SK-N-SH (cell line): Measurements from ENCODE around the gene AQP1. TPM values are rescaled to one million over a fixed set of nuclear protein-coding genes. Genes with fewer than 3 reads are reported as not detected.
A peak's percentile ranks its signal among the peaks of the same experiment; 100 is the strongest.

ENCODE experiments used
- CTCF ChIA-PET: fragments of 300-600, 350-600 bp; formaldehyde crosslinking; extraction: SDS; loops from one replicate; lab custom pipeline; 2021; lab: Yijun Ruan, JAX
- POLR2A ChIA-PET: fragments of 350-600 bp; sonication (Branson Sonifier 250); formaldehyde crosslinking; extraction: SDS; loops from one replicate; lab custom pipeline; 2020; ENCODE audit warnings: antibody characterized with exemption, inconsistent platforms; lab: Yijun Ruan, JAX
- DNase-seq: peaks from one replicate; pipeline ENCODE4 v3.0.0; 2012
- H2AFZ ChIP-seq: fragments of 200-600 bp; sonication (generic); 2 replicates; pipeline ENCODE4 v1.8.1; 2016; ENCODE audit warnings: antibody characterized with exemption, mild to moderate bottlenecking, low read depth
- H3F3A ChIP-seq: fragments of 200-600 bp; sonication (generic); replicated peaks from 2 replicates; pipeline ENCODE3; 2016; ENCODE audit warnings: antibody characterized with exemption, mild to moderate bottlenecking; ENCODE audit not compliant: insufficient read depth
- H3K27ac ChIP-seq, 2 experiments: fragments of 200-500 bp in 1 of 2; fragments of 200-600 bp in 1 of 2; sonication (Bioruptor generic) in 1 of 2; sonication (generic), shearing (Covaris generic) in 1 of 2; 2 replicates each; pipeline versions ENCODE4 v1.5.1 to v1.6.1; 2014 to 2016; ENCODE audit warnings: low read depth in 2 of 2, inconsistent platforms in 1 of 2, low read length in 1 of 2, mild to moderate bottlenecking in 1 of 2, mixed read lengths in 1 of 2
- H3K27me3 ChIP-seq: fragments of 200-600 bp; sonication (generic), shearing (Covaris generic); 2 replicates; pipeline ENCODE4 v1.6.1; 2016; ENCODE audit warnings: mixed run types; ENCODE audit not compliant: insufficient read depth
- H3K36me3 ChIP-seq, 2 experiments: fragments of 200-500 bp in 1 of 2; fragments of 200-600 bp in 1 of 2; sonication (Bioruptor generic) in 1 of 2; sonication (generic) in 1 of 2; replicated peaks in 1 of 2; 2 replicates each; pipeline versions ENCODE3 to v1.5.1; 2014 to 2016; ENCODE audit warnings: low read length in 1 of 2, mild to moderate bottlenecking in 1 of 2; ENCODE audit not compliant: insufficient read depth in 2 of 2, control insufficient read depth in 1 of 2
- H3K4me1 ChIP-seq, 2 experiments: fragments of 200-500 bp in 1 of 2; fragments of 200-600 bp in 1 of 2; sonication (Bioruptor generic) in 1 of 2; sonication (generic), shearing (Covaris generic) in 1 of 2; 2 replicates each; pipeline versions ENCODE4 v1.5.1 to v1.6.1; 2014 to 2016; ENCODE audit warnings: low read depth in 1 of 2, low read length in 1 of 2, mixed run types in 1 of 2; ENCODE audit not compliant: insufficient read depth in 2 of 2, control insufficient read depth in 1 of 2
- H3K4me2 ChIP-seq: fragments of 200-600 bp; sonication (generic), shearing (Covaris generic); 2 replicates; pipeline ENCODE4 v1.6.1; 2017; ENCODE audit warnings: mixed run types
- H3K4me3 ChIP-seq, 2 experiments: fragments of 200-500 bp in 1 of 2; fragments of 200-600 bp in 1 of 2; sonication (Bioruptor generic) in 1 of 2; sonication (generic), shearing (Covaris generic) in 1 of 2; 2 replicates each; pipeline versions ENCODE4 v1.5.1 to v1.8.1; 2014 to 2016; ENCODE audit warnings: low read depth in 2 of 2, inconsistent platforms in 1 of 2, low read length in 1 of 2, mild to moderate bottlenecking in 1 of 2, mixed read lengths in 1 of 2, moderate library complexity in 1 of 2
- H3K79me2 ChIP-seq: fragments of 200-600 bp; sonication (generic); 2 replicates; pipeline ENCODE4 v1.8.1; 2017; ENCODE audit warnings: mild to moderate bottlenecking; ENCODE audit not compliant: insufficient read depth
- H3K9ac ChIP-seq: fragments of 200-600 bp; sonication (generic); 2 replicates; pipeline ENCODE4 v1.6.1; 2017; ENCODE audit warnings: mixed run types
- H3K9me2 ChIP-seq: fragments of 200-600 bp; sonication (generic); 2 replicates; pipeline ENCODE4 v1.6.1; 2017; ENCODE audit warnings: mixed run types
- H3K9me3 ChIP-seq: fragments of 200-600 bp; sonication (generic); 2 replicates; pipeline ENCODE4 v1.6.1; 2017; ENCODE audit warnings: mixed run types, mild to moderate bottlenecking, moderate library complexity
- H4K20me1 ChIP-seq: fragments of 200-600 bp; sonication (generic); 2 replicates; pipeline ENCODE4 v1.6.1; 2017; ENCODE audit warnings: mild to moderate bottlenecking, mixed run types; ENCODE audit not compliant: insufficient read depth
- CHD2 ChIP-seq: fragments of 150-350 bp; IDR thresholded peaks from 2 replicates; pipeline ENCODE4 v1.6.1; 2018; ENCODE audit warnings: low read length; ENCODE audit not compliant: partially characterized antibody
- ELF1 ChIP-seq: IDR thresholded peaks from 2 replicates; pipeline ENCODE4 v1.4.0; 2012
- EP300 ChIP-seq, 2 experiments: IDR thresholded peaks; 2 replicates each; pipeline versions ENCODE4 v1.4.0 to v1.6.1; 2012; ENCODE audit warnings: borderline replicate concordance in 1 of 2, low read depth in 1 of 2, low read length in 1 of 2
- JUND ChIP-seq: IDR thresholded peaks from 2 replicates; pipeline ENCODE4 v1.4.0; 2012
- MEF2A ChIP-seq: IDR thresholded peaks from 2 replicates; pipeline ENCODE4 v1.4.0; 2012; ENCODE audit warnings: low read depth, borderline replicate concordance
- MXI1 ChIP-seq: IDR thresholded peaks from 2 replicates; pipeline ENCODE4 v1.6.1; 2012; ENCODE audit warnings: mild to moderate bottlenecking, low read depth, low read length, improper control_type of control experiment
- NRF1 ChIP-seq: IDR thresholded peaks from 2 replicates; pipeline ENCODE4 v1.6.1; 2012; ENCODE audit warnings: low read depth, mild to moderate bottlenecking, low read length
- PBX3 ChIP-seq: IDR thresholded peaks from 2 replicates; pipeline ENCODE4; 2012
- RCOR1 ChIP-seq: fragments of 150-350 bp; IDR thresholded peaks from 2 replicates; pipeline ENCODE4 v1.6.1; 2017; ENCODE audit warnings: antibody characterized with exemption, low read length
- RFX5 ChIP-seq: IDR thresholded peaks from 2 replicates; pipeline ENCODE4 v1.6.1; 2012; ENCODE audit warnings: mild to moderate bottlenecking, improper control_type of control experiment, low read length
- SMC3 ChIP-seq: IDR thresholded peaks from 2 replicates; pipeline ENCODE4 v1.6.1; 2012; ENCODE audit warnings: low read depth, low read length, improper control_type of control experiment
- TEAD4 ChIP-seq: IDR thresholded peaks from 2 replicates; pipeline ENCODE4 v1.4.0; 2012; ENCODE audit warnings: mild to moderate bottlenecking, borderline replicate concordance; ENCODE audit not compliant: insufficient read depth
- USF1 ChIP-seq: IDR thresholded peaks from 2 replicates; pipeline ENCODE4 v1.4.0; 2012; ENCODE audit warnings: low read depth, borderline replicate concordance
- USF2 ChIP-seq: fragments of 150-350 bp; IDR thresholded peaks from 2 replicates; pipeline ENCODE4 v1.6.1; 2017; ENCODE audit warnings: antibody characterized with exemption, low read length, low read depth, borderline replicate concordance
- YY1 ChIP-seq: IDR thresholded peaks from 2 replicates; pipeline ENCODE4 v1.4.0; 2012; ENCODE audit warnings: low read depth, mild to moderate bottlenecking
- WGBS: methylation state at CpG from one replicate; pipeline ENCODE4 v1.1.6; 2017; ENCODE audit warnings: low lambda C conversion rate; 5-methylcytosine and 5-hydroxymethylcytosine counted together
- polyA plus RNA-seq, 3 experiments: library from polyadenylated mRNA; depleted of rRNA; stranded (reverse); fragments of >200 nt; gene quantifications; 2 replicates each; pipeline ENCODE4 v1.2.3, GENCODE V29; 2012

The AQP1 gene
- polyA plus RNA-seq, 1 of the 3 experiments (the other 2 are of a cell fraction), result 1.7 TPM

- TF ChIP-seq NRF1 (no peak), MXI1 (no peak), TEAD4 (no peak), EP300 (IDR thresholded peaks at IDR 0.05; ENCODE audit: borderline replicate concordance in 1 of 2, low read depth in 1 of 2, low read length in 1 of 2) (no peak), PBX3 (no peak), RCOR1 (no peak)
Observed at GRCh38 chr7:30927040-30927439, 15.4 kb downstream of the AQP1 start (continued).

- POLR2A ChIA-PET, result no interaction called here
- WGBS, result 65% methylated on average over 3 of the region's 3 CpGs
- H2AFZ ChIP-seq, result no peak overlapping the region
- H3K36me3 ChIP-seq, result no peaks in the 10 kb centered on the region
- DNase-seq, result peak; percentile 6
- no peaks in the 10 kb centered on the region for H3F3A ChIP-seq
- no peaks in the 10 kb centered on the region for H3K9me2 ChIP-seq
- CTCF ChIA-PET, result interaction anchor here (0.6 to 4.2 kb wide), 5 partner anchors 8 to 195 kb away, joined by 3 to 21 read pairs (median 4); no protein-coding TSS in a partner anchor
- no peak overlapping the region for H3K4me3 ChIP-seq
- H4K20me1 ChIP-seq, result no peaks in the 10 kb centered on the region
- TF ChIP-seq RFX5, result no peak
- TF ChIP-seq CHD2, result no peak
- TF ChIP-seq YY1, result no peak
- TF ChIP-seq PBX3, result no peak
- no peak for TF ChIP-seq TEAD4
- TF ChIP-seq MXI1, result no peak
- no peak for TF ChIP-seq JUND
- no peak for TF ChIP-seq MEF2A
- no peak for TF ChIP-seq ELF1
- TF ChIP-seq SMC3, result no peak
- TF ChIP-seq USF1, result no peak
- TF ChIP-seq USF2, result no peak
- H3K9ac ChIP-seq, result no peak overlapping the region
- no peaks in the 10 kb centered on the region for H3K27me3 ChIP-seq
- H3K79me2 ChIP-seq, result no peaks in the 10 kb centered on the region
- H3K4me1 ChIP-seq, result peaks cover 0 to 35% of the 10 kb centered on the region in 2 experiments; a peak in 1 of 4 replicates
- H3K27ac ChIP-seq, result no peak overlapping the region
- H3K4me2 ChIP-seq, result no peak overlapping the region
- no peaks in the 10 kb centered on the region for H3K9me3 ChIP-seq
Observed at GRCh38 chr7:30927559-30927958, 15.9 kb downstream of the AQP1 start.
